Sigmoid colon (tissue), 7 donors: ENCODE results near the gene ENG. TPM values are rescaled to one million over a fixed set of nuclear protein-coding genes. Genes with fewer than 3 reads are reported as not detected.

Experiments used
- DNase-seq: peaks from one replicate; pipeline ENCODE4 v3.0.0-alpha.2; 2019
- H3K27ac ChIP-seq, 4 donors: fragments of 200-600 bp; sonication (generic); one replicate each; pipeline ENCODE4 v1.5.1; 2016 to 2019; ENCODE audit warnings: mild to moderate bottlenecking in 1 of 4
- H3K27me3 ChIP-seq, 3 donors: fragments of 200-600 bp; sonication (generic); one replicate each; pipeline ENCODE4 v1.5.1; 2019; ENCODE audit warnings: mild to moderate bottlenecking in 1 of 3
- H3K36me3 ChIP-seq, 4 donors: fragments of 200-600 bp; sonication (generic); one replicate each; pipeline ENCODE4 v1.5.1; 2016 to 2019
- H3K4me1 ChIP-seq, 4 donors: fragments of 200-600 bp; sonication (generic); one replicate each; pipeline ENCODE4 v1.5.1; 2017 to 2019
- H3K4me3 ChIP-seq, 4 donors: fragments of 200-600 bp; sonication (generic); one replicate each; pipeline ENCODE4 v1.5.1; 2017 to 2019; ENCODE audit warnings: mild to moderate bottlenecking in 2 of 4, moderate library complexity in 1 of 4
- H3K9me3 ChIP-seq, 4 donors: fragments of 200-600 bp in 3 of 4; sonication (generic) in 3 of 4; one replicate each; pipeline versions ENCODE4 v1.5.1 to v1.6.1; 2013 to 2019
- EP300 ChIP-seq, 4 donors: sonication (generic); formaldehyde crosslinking; IDR thresholded peaks; one replicate each; pipeline ENCODE4 v1.6.1; 2017; ENCODE audit warnings: antibody characterized with exemption in 4 of 4
- POLR2A ChIP-seq, 2 donors: fragments of 450-650 bp; IDR thresholded peaks; one replicate each; pipeline ENCODE4 v1.6.1; 2016; ENCODE audit warnings: antibody characterized with exemption in 2 of 2, mild to moderate bottlenecking in 2 of 2, moderate library complexity in 2 of 2
- POLR2AphosphoS5 ChIP-seq, 4 donors: sonication (generic); formaldehyde crosslinking; IDR thresholded peaks; one replicate each; pipeline ENCODE4 v1.6.1; 2017; ENCODE audit warnings: antibody characterized with exemption in 4 of 4
- WGBS, 2 donors: extraction: QIAGEN DNeasy Blood & Tissue Kit; methylation state at CpG; one replicate each; pipeline ENCODE4 v1.1.7; 2013; 5-methylcytosine and 5-hydroxymethylcytosine counted together
- intact Hi-C: fragments of 100-400 bp; cut with DNase I; formaldehyde crosslinking; loops from one replicate; pipeline ENCODE4 v1.15.1; 2023
- polyA plus RNA-seq, 3 donors: library from polyadenylated mRNA; stranded (reverse); fragments of 200-250 nt; gene quantifications; one replicate each; pipeline ENCODE4 v1.2.3, GENCODE V29; 2013
- total RNA-seq, 4 donors: library from RNA; depleted of rRNA; stranded (reverse); fragments of >200 nt; gene quantifications; one replicate each; pipeline ENCODE4 v1.1.0, GENCODE V29; 2016
- TF ChIP-seq, protein P1 (sequence below), 4 experiments: fragments of 450-650 bp in 3 of 4; fragments of 200-600 bp in 1 of 4; IDR thresholded peaks; one replicate each; pipeline ENCODE4 v1.5.1; 2016 to 2019; ENCODE audit warnings: antibody characterized with exemption in 4 of 4, mild to moderate bottlenecking in 3 of 4, moderate library complexity in 2 of 4
- donor health status: healthy with polysubstance abuse.
- donor health status: Bipolar disorder and iron deficiency.
- donor health status: healthy.

Gene ENG
- total and polyA plus RNA-seq, 7 donors = 5.4 to 50.4 (median 22.7) TPM

- intact Hi-C loops = no loop called here
- H3K9me3 ChIP-seq = peaks cover 0 to 3% (median 0%) of the 10 kb centered on the region in 4 donors
- H3K27ac ChIP-seq = no peak overlapping the region
- H3K4me3 ChIP-seq = no peak overlapping the region
- TF ChIP-seq EP300 (IDR thresholded peaks at IDR 0.05) = no peak
- no peak for TF ChIP-seq POLR2AphosphoS5 (IDR thresholded peaks at IDR 0.05)
- no peak for TF ChIP-seq POLR2A (IDR thresholded peaks at IDR 0.05)
- TF ChIP-seq, protein P1, sequence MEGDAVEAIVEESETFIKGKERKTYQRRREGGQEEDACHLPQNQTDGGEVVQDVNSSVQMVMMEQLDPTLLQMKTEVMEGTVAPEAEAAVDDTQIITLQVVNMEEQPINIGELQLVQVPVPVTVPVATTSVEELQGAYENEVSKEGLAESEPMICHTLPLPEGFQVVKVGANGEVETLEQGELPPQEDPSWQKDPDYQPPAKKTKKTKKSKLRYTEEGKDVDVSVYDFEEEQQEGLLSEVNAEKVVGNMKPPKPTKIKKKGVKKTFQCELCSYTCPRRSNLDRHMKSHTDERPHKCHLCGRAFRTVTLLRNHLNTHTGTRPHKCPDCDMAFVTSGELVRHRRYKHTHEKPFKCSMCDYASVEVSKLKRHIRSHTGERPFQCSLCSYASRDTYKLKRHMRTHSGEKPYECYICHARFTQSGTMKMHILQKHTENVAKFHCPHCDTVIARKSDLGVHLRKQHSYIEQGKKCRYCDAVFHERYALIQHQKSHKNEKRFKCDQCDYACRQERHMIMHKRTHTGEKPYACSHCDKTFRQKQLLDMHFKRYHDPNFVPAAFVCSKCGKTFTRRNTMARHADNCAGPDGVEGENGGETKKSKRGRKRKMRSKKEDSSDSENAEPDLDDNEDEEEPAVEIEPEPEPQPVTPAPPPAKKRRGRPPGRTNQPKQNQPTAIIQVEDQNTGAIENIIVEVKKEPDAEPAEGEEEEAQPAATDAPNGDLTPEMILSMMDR (IDR thresholded peaks at IDR 0.05) = no peak
- H3K36me3 ChIP-seq = peaks cover 59 to 90% (median 70%) of the 10 kb centered on the region in 4 donors
- no peaks in the 10 kb centered on the region for H3K4me1 ChIP-seq
- WGBS, 2 donors = 94 to 95% methylated on average over 3 of the region's 3 CpGs
- no peaks in the 10 kb centered on the region for H3K27me3 ChIP-seq
- DNase-seq = no peak
Observed at GRCh38 chr9:127890053-127890452, 35.6 kb upstream of the ENG start.

- no peak for TF ChIP-seq POLR2A (IDR thresholded peaks at IDR 0.05)
- TF ChIP-seq, protein P1 (IDR thresholded peaks at IDR 0.05) = no peak
- no peak for TF ChIP-seq POLR2AphosphoS5 (IDR thresholded peaks at IDR 0.05)
- TF ChIP-seq EP300 (IDR thresholded peaks at IDR 0.05) = no peak
- intact Hi-C loops = no loop called here
- no peak overlapping the region for H3K4me3 ChIP-seq
- H3K4me1 ChIP-seq = peaks cover 0 to 4% (median 0%) of the 10 kb centered on the region in 4 donors
- DNase-seq = no peak
- no peak overlapping the region for H3K27ac ChIP-seq
- peaks cover 36 to 70% (median 48%) of the 10 kb centered on the region in 4 donors for H3K36me3 ChIP-seq
- WGBS, 2 donors = 78 to 88% methylated on average over 2 of the region's 2 CpGs
- no peaks in the 10 kb centered on the region for H3K27me3 ChIP-seq
- H3K9me3 ChIP-seq = no peaks in the 10 kb centered on the region
Observed at GRCh38 chr9:127887792-127888191, 33.3 kb upstream of the ENG start.

- Histone ChIP-seq H3K27me3 (no peaks in the 10 kb centered on the region), H3K36me3 (peaks cover 35 to 59% (median 41%) of the 10 kb centered on the region in 4 donors), H3K4me1 (peaks cover 0 to 4% (median 0%) of the 10 kb centered on the region in 4 donors), H3K27ac (no peak overlapping the region), H3K4me3 (no peak overlapping the region), H3K9me3 (no peaks in the 10 kb centered on the region)
- intact Hi-C loops = no loop called here
- 93 to 96% methylated on average over 18 of the region's 18 CpGs for WGBS, 2 donors
- no peak for TF ChIP-seq POLR2A (IDR thresholded peaks at IDR 0.05)
- TF ChIP-seq EP300 (IDR thresholded peaks at IDR 0.05) = no peak
- TF ChIP-seq POLR2AphosphoS5 (IDR thresholded peaks at IDR 0.05) = no peak
- TF ChIP-seq, protein P1 (IDR thresholded peaks at IDR 0.05) = no peak
- DNase-seq = no peak
Observed at GRCh38 chr9:127886401-127886972, 32.0 kb upstream of the ENG start.

DNA sequence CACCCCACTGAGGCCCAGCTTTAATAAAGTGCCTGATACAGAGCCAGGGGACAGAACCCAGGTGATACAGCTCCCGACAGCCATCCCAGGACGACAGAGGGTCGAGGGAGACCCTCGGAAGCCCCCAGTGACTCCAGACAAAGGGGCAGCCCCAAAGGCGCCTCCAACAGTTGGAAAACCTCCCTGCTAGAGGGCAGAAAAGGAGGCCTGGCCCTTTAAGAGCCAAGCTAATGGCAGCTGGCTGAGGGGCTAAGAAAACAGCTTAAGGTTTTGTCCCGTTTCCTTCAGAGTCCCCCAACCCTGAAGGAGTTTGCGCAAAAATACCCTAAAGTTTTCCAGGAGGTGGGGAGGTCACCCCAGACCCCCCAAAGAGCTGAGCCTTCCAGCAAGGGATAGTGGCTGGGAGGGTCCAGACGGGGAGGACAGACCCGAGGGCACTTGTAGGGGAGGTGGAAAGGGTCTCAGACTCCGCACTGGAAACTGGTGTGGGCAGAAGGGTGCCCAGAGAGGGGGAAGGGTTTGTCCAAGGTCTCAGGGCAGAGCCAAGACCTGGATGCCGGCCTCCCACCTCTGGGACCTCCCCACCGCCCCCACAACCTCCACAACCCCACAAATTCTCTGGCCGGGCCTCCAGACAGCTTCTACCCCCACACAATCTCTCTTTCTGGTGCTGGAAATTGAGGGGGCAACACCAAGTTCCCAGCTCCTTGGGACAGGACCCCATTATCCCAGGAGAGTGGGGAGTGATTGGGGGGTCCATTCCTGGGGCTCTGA, 31.2 kb upstream of the ENG start:
- Histone ChIP-seq H3K27ac (no peak overlapping the region), H3K27me3 (no peaks in the 10 kb centered on the region), H3K4me1 (peaks cover 0 to 4% (median 0%) of the 10 kb centered on the region in 4 donors), H3K4me3 (no peak overlapping the region), H3K9me3 (no peaks in the 10 kb centered on the region), H3K36me3 (peaks cover 29 to 53% (median 36%) of the 10 kb centered on the region in 4 donors)
- DNase-seq = no peak
- TF ChIP-seq POLR2A (IDR thresholded peaks at IDR 0.05) (no peak), POLR2AphosphoS5 (IDR thresholded peaks at IDR 0.05) (no peak), EP300 (IDR thresholded peaks at IDR 0.05) (no peak)
- TF ChIP-seq, protein P1 (IDR thresholded peaks at IDR 0.05) = no peak
- intact Hi-C loops = no loop called here
- WGBS, 2 donors = 76 to 81% methylated on average over 13 of the region's 13 CpGs
